NB4 (cell line): Measurements from ENCODE around the gene SESN1.

Source experiments
- POLR2A ChIP-seq: IDR thresholded peaks from 2 replicates; pipeline ENCODE4 v1.6.1; 2011; ENCODE audit warnings: mild to moderate bottlenecking; ENCODE audit not compliant: insufficient read length; ENCODE audit errors: extremely low read depth
- TF ChIP-seq, protein P1 (sequence below): IDR thresholded peaks from one replicate; pipeline ENCODE4 v1.5.1; 2012; ENCODE audit warnings: low read depth, low read length

DNA sequence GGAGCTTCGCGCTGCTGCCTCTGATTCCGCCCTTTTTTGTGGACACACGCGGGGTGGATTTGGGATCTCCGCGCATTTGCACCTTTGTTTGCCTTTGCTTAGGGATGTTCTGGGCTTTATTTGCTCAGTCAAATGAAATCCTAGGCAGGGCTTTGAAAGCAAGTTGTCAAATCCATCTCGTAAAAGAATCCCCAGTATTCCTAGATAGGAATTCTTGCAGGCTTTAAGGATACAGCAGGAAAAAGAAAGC, 1.1 kb upstream of the SESN1 start:
- TF ChIP-seq POLR2A: no peak
- TF ChIP-seq, protein P1, sequence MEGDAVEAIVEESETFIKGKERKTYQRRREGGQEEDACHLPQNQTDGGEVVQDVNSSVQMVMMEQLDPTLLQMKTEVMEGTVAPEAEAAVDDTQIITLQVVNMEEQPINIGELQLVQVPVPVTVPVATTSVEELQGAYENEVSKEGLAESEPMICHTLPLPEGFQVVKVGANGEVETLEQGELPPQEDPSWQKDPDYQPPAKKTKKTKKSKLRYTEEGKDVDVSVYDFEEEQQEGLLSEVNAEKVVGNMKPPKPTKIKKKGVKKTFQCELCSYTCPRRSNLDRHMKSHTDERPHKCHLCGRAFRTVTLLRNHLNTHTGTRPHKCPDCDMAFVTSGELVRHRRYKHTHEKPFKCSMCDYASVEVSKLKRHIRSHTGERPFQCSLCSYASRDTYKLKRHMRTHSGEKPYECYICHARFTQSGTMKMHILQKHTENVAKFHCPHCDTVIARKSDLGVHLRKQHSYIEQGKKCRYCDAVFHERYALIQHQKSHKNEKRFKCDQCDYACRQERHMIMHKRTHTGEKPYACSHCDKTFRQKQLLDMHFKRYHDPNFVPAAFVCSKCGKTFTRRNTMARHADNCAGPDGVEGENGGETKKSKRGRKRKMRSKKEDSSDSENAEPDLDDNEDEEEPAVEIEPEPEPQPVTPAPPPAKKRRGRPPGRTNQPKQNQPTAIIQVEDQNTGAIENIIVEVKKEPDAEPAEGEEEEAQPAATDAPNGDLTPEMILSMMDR: no peak
